22Rv1 (cell line): ENCODE results near the gene MBOAT2.

Experiments used
- ZFX ChIP-seq: fragments of 450-650 bp; IDR thresholded peaks from 2 replicates; pipeline ENCODE4 v1.6.1; 2017; ENCODE audit warnings: antibody characterized with exemption, borderline replicate concordance
- TF ChIP-seq, protein P1 (sequence below): fragments of 450-650 bp; IDR thresholded peaks from 2 replicates; pipeline ENCODE4 v1.5.1; 2017; ENCODE audit warnings: mild to moderate bottlenecking

GRCh38 chr2:8986327-8986976, 17.0 kb downstream of the MBOAT2 start:
- TF ChIP-seq, protein P1, sequence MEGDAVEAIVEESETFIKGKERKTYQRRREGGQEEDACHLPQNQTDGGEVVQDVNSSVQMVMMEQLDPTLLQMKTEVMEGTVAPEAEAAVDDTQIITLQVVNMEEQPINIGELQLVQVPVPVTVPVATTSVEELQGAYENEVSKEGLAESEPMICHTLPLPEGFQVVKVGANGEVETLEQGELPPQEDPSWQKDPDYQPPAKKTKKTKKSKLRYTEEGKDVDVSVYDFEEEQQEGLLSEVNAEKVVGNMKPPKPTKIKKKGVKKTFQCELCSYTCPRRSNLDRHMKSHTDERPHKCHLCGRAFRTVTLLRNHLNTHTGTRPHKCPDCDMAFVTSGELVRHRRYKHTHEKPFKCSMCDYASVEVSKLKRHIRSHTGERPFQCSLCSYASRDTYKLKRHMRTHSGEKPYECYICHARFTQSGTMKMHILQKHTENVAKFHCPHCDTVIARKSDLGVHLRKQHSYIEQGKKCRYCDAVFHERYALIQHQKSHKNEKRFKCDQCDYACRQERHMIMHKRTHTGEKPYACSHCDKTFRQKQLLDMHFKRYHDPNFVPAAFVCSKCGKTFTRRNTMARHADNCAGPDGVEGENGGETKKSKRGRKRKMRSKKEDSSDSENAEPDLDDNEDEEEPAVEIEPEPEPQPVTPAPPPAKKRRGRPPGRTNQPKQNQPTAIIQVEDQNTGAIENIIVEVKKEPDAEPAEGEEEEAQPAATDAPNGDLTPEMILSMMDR = peak; percentile 35
- no peak for TF ChIP-seq ZFX
